ENCODE results near the gene TTC23L.

DNA sequence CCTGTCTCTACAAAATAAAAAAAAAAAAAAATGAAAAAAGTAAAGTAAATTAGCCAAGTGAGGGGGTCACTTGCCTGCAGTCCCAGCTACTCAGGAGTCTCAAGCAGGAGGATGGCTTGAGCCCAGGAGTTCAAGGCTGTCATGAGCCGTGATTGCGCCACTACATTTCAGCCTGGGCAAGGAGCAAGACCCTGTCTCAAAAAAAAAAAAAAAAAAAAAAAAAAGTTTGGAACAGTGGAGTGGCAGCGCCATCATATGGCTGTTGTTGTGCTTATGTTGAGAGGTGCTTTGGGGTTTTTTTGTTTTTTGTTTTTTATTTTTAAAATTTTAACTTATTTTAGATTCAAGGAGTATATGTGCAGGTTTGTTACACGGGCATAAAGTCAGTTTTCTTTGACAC, 80.1 kb downstream of the TTC23L start:
- TF ChIP-seq, protein P1, sequence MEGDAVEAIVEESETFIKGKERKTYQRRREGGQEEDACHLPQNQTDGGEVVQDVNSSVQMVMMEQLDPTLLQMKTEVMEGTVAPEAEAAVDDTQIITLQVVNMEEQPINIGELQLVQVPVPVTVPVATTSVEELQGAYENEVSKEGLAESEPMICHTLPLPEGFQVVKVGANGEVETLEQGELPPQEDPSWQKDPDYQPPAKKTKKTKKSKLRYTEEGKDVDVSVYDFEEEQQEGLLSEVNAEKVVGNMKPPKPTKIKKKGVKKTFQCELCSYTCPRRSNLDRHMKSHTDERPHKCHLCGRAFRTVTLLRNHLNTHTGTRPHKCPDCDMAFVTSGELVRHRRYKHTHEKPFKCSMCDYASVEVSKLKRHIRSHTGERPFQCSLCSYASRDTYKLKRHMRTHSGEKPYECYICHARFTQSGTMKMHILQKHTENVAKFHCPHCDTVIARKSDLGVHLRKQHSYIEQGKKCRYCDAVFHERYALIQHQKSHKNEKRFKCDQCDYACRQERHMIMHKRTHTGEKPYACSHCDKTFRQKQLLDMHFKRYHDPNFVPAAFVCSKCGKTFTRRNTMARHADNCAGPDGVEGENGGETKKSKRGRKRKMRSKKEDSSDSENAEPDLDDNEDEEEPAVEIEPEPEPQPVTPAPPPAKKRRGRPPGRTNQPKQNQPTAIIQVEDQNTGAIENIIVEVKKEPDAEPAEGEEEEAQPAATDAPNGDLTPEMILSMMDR (IDR thresholded peaks at IDR 0.05): no peak
- TF ChIP-seq POLR2A (IDR thresholded peaks at IDR 0.05): no peak
